Nephron (organoid): ENCODE measurements around the gene BRAF.
A peak's percentile ranks its signal among the peaks of the same experiment; 100 is the strongest.

Experiments
- H3K27ac Mint-ChIP-seq, 3 experiments: 2 replicates each; pipeline ENCODE4 v1.8.0; 2020; ENCODE audit warnings: mixed read lengths in 3 of 3, mild to moderate bottlenecking in 2 of 3, moderate library complexity in 1 of 3
- H3K27me3 Mint-ChIP-seq: 2 replicates; pipeline ENCODE4 v1.8.0; 2021; ENCODE audit warnings: low read depth, mild to moderate bottlenecking, moderate library complexity, mixed read lengths
- H3K36me3 Mint-ChIP-seq: 2 replicates; pipeline ENCODE4 v1.8.0; 2020; ENCODE audit warnings: low read depth, mixed read lengths
- H3K4me1 Mint-ChIP-seq: 2 replicates; pipeline ENCODE4 v1.8.0; 2020; ENCODE audit warnings: mixed read lengths
- H3K4me3 Mint-ChIP-seq, 3 experiments: 2 replicates each; pipeline ENCODE4 v1.8.0; 2020; ENCODE audit warnings: mild to moderate bottlenecking in 3 of 3, mixed read lengths in 3 of 3, moderate library complexity in 2 of 3
- H3K9me3 Mint-ChIP-seq: 2 replicates; pipeline ENCODE4 v1.8.0; 2020; ENCODE audit warnings: mixed read lengths
- CTCF ChIP-seq, 3 experiments: fragments of 200-600 bp; sonication (generic); IDR thresholded peaks; one replicate each; pipeline ENCODE4 v1.5.0; 2021; ENCODE audit warnings: antibody characterized with exemption in 3 of 3; ENCODE audit not compliant: unreplicated experiment in 3 of 3

The BRAF gene

GRCh38 chr7:140901941-140902302, 22.8 kb downstream of the BRAF start:
- Mint-ChIP-seq H3K27me3 (no peaks in the 10 kb centered on the region), H3K27ac (peak overlapping the region in 1 of 3 experiments; percentile 76), H3K4me3 (no peak overlapping the region), H3K36me3 (peaks cover 52% of the 10 kb centered on the region), H3K4me1 (no peaks in the 10 kb centered on the region), H3K9me3 (peaks cover 36% of the 10 kb centered on the region)
- no peak for TF ChIP-seq CTCF (IDR thresholded peaks at IDR 0.05; ENCODE audit: unreplicated experiment in 3 of 3)

- Mint-ChIP-seq H3K9me3 (peaks cover 23% of the 10 kb centered on the region), H3K4me1 (no peaks in the 10 kb centered on the region), H3K27me3 (no peaks in the 10 kb centered on the region), H3K36me3 (peaks cover 48% of the 10 kb centered on the region), H3K4me3 (no peak overlapping the region), H3K27ac (peak overlapping the region in 1 of 3 experiments; percentile 70)
- no peak for TF ChIP-seq CTCF (IDR thresholded peaks at IDR 0.05; ENCODE audit: unreplicated experiment in 3 of 3)
These were observed 24.8 kb downstream of the BRAF start for GRCh38 chr7:140899883-140900282.

- Mint-ChIP-seq H3K4me3 (no peak overlapping the region), H3K27me3 (no peaks in the 10 kb centered on the region), H3K36me3 (peaks cover 38% of the 10 kb centered on the region), H3K9me3 (peaks cover 17% of the 10 kb centered on the region), H3K27ac (no peak overlapping the region), H3K4me1 (no peaks in the 10 kb centered on the region)
- TF ChIP-seq CTCF (IDR thresholded peaks at IDR 0.05; ENCODE audit: unreplicated experiment in 3 of 3), result no peak
These were observed 25.8 kb downstream of the BRAF start for GRCh38 chr7:140898786-140899536.

GRCh38 chr7:140896996-140897395, 27.7 kb downstream of the BRAF start:
- no peak overlapping the region for H3K27ac Mint-ChIP-seq
- no peaks in the 10 kb centered on the region for H3K4me1 Mint-ChIP-seq
- peaks cover 2% of the 10 kb centered on the region for H3K9me3 Mint-ChIP-seq
- TF ChIP-seq CTCF (IDR thresholded peaks at IDR 0.05; ENCODE audit: unreplicated experiment in 3 of 3), result no peak
- H3K4me3 Mint-ChIP-seq, result no peak overlapping the region
- H3K36me3 Mint-ChIP-seq, result peaks cover 26% of the 10 kb centered on the region
- H3K27me3 Mint-ChIP-seq, result no peaks in the 10 kb centered on the region

GRCh38 chr7:140889645-140890044, 35.1 kb downstream of the BRAF start:
- Mint-ChIP-seq H3K9me3 (no peaks in the 10 kb centered on the region), H3K4me1 (no peaks in the 10 kb centered on the region)

More at GRCh38 chr7:140889645-140890044, 35.1 kb downstream of the BRAF start:
- H3K4me3 Mint-ChIP-seq, result no peak overlapping the region
- H3K36me3 Mint-ChIP-seq, result peaks cover 9% of the 10 kb centered on the region
- no peaks in the 10 kb centered on the region for H3K27me3 Mint-ChIP-seq
- no peak overlapping the region for H3K27ac Mint-ChIP-seq
- TF ChIP-seq CTCF (IDR thresholded peaks at IDR 0.05; ENCODE audit: unreplicated experiment in 3 of 3), result no peak
